LNCAP (cell line): ENCODE measurements around the gene NR5A1.

Experiments
- TF ChIP-seq, protein P1 (sequence below): fragments of 450-650 bp; IDR thresholded peaks from 2 replicates; pipeline ENCODE4 v1.5.1; 2017; ENCODE audit warnings: mild to moderate bottlenecking

NR5A1 gene

DNA sequence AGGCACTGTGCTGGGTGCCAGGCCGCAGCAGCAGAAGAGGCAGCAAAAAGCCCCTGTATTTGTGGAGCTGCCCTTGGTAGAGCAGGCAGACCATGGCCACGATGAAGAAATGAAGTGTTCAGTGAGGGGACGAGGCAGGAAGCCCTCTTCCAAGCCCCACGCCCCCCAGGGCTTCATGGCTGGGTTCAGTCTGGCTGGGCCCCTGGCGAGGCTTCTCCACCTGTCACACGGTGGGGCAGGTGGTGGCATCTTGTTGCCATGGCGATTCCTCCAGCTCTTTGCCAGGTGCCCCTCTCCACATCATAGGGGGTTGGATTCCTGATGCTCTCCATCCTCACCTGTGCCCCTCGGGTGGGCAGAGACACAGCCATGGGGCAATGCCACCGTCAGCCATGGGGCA, 35.4 kb downstream of the NR5A1 start:
- TF ChIP-seq, protein P1, sequence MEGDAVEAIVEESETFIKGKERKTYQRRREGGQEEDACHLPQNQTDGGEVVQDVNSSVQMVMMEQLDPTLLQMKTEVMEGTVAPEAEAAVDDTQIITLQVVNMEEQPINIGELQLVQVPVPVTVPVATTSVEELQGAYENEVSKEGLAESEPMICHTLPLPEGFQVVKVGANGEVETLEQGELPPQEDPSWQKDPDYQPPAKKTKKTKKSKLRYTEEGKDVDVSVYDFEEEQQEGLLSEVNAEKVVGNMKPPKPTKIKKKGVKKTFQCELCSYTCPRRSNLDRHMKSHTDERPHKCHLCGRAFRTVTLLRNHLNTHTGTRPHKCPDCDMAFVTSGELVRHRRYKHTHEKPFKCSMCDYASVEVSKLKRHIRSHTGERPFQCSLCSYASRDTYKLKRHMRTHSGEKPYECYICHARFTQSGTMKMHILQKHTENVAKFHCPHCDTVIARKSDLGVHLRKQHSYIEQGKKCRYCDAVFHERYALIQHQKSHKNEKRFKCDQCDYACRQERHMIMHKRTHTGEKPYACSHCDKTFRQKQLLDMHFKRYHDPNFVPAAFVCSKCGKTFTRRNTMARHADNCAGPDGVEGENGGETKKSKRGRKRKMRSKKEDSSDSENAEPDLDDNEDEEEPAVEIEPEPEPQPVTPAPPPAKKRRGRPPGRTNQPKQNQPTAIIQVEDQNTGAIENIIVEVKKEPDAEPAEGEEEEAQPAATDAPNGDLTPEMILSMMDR: no peak

DNA sequence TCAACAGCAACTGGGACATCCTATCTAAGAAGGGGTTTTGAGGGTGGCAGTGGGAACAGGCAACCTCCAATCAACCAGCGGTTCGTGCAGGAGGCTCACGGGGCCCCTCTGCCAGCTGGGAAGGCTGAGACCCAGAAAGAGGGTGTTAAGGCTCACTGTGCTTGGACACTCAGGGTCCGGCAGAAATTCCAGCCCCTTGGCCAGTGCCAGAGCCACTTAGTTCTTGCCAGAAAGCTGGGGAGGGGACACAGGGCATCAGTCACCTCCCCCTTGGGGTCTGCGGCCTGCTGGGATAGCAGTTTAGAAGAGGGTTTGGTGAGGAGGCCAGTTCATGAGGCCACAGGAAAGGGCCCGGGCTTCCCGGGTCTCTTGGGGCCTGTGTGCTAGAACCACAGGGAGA, 36.5 kb downstream of the NR5A1 start:
- TF ChIP-seq, protein P1: no peak

DNA sequence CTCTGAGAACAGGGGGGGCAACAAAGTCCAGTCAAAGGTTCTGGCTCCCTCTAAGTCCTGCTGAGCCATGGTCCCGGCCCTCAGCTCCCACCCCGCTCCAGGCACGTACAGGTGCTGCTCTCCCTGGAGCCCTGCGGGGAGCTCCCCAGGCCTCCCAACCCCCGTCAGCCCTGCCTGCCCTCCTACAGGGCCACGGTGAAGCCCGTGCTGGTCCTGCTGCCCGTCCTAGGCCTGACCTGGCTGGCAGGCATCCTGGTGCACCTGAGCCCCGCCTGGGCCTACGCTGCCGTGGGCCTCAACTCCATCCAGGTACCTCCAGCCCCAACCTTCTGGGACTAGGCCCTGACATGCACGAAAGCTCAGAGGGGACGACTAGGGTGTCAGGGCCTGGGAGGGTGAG, 36.9 kb downstream of the NR5A1 start:
- TF ChIP-seq, protein P1: no peak

DNA sequence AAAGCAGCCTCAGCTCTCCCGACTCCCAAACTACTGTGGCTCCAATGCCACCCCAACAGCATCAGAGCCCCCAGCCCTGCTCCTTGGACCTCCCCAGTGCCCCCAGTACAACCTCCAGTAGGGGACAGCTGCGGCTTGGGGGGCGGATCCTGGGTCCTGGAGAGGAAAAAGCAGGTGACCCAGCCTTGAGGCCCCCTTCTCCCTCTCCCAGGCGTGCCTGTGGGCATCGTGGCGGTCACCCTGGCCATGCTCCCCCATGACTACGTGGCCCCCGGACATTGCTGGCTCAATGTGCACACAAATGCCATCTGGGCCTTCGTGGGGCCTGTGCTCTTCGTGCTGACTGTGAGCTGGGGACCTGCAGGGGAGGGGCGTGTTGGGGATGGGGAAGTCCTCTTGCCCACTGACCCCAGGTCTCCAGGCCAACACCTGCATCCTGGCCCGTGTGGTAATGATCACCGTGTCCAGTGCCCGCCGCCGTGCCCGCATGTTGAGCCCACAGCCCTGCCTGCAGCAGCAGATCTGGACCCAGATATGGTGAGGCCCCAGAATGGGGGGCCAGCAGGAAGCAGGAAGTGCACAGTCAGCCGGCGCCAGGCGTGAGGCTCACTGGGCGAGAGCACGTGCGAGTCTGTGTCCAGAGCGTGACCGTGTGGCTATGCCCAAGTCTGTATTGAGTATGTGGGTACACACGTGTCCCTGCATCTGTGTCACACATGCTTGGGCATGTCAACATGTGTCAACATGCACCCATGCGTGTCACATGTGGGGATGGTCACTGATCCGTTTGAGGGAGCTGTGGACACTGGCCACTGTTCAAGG, 38.0 kb downstream of the NR5A1 start:
- TF ChIP-seq, protein P1: no peak

DNA sequence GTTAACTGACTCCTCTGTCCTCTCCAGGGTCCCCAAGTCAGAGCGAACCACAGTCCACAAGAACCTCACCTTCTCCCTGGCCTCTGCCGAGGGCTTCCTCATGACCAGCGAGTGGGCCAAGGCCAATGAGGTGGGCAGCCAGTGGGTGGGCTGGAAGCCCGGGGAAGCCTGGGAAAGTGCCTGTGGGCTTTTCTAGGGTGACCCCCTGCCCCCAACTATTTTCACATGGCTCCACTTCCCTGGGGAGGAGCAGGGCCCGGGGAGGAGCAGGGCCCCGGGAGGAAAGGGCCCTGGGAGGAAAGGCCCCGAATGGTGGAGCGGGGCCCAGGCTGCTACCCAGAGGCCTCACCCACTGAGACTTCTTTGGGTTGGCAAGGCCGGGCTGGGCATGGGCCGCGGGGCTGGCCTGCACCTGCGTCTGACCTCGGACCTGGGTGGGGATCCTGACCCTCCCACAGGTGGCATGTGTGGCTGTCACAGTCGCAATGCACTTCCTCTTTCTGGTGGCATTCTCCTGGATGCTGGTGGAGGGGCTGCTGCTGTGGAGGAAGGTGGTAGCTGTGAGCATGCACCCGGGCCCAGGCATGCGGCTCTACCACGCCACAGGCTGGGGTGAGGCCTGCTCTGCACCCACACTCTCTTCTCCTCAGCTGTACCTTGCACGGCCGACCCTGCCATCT, 39.0 kb downstream of the NR5A1 start:
- TF ChIP-seq, protein P1: no peak

DNA sequence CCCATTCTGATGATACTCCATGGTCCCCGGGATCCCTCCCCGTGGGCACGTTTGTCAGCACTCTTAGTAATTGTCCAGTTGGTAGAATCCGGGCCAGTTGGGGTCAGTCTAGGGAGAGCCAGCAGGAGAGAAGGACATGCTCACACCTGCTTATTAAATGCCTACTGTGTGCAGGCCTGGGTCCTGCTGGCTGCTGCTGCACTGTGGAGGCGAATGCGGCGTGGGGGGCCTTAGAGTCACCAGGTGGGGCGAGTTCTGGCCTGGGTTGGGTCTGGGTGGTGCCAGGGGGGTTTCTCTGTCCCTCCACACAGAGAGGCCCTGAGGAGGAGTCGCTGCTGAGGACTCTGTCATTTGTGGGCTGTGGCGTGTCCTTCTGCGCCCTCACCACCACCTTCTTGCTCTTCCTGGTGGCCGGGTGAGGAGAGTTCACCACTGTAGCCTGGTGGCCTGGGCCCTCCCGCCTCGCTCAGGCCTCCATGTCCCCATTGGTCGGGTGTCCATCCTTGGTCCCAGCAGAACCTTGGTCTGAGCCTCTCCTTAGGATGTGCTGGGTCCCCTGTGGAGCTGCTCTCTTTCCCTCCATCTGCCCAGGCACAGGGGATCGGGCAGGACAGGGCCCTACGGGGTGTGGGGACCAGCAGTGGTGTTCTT, 39.7 kb downstream of the NR5A1 start:
- TF ChIP-seq, protein P1: no peak

DNA sequence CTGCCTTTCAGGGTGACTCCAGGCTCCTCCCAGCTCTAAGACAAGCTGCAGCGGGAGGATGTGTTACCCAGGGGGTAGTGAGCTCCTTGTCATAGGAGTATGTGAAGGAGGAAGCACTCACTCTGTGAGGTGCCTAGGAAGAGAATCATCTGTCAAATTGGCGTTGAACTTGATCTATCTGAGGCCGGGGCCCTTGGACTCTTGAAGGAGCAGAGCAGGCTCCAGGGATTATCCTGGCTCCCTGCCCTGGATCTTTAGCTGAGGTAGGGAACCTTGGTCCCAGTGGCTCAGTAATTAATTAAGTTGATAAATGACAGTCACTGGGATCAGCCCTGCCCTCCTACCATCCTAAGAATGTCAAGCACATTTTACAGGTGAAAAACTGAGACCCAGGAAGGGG, 41.5 kb downstream of the NR5A1 start:
- TF ChIP-seq, protein P1: no peak
